ENCODE measurements around the gene LRRC8A. TPM values are rescaled to one million over a fixed set of nuclear protein-coding genes. Genes with fewer than 3 reads are reported as not detected.

Gene LRRC8A
- polyA plus RNA-seq, 1 donor from 2014 or later, result 11.6 TPM

DNA sequence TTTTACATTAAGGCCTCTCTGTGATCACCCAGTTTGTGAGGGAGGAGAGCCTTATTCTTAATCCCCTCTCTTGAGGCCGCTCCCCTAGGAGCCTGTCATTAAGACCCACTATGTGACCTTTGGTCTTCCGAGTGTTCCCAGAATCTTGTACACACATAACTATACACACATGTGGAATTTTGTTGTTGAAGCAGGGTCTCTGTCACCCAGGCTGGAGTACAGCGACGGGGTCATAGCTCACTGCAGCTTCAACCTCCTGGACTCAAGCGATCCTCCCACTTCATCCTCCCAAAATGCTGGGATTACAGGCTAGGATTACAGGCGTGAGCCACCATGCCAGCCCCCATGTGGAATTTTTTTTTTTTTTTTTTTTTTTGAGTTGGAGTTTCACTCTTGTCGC is 24.0 kb downstream of the LRRC8A start:
- H3K27ac ChIP-seq (ENCODE audit: low read length), result no peak overlapping the region
- TF ChIP-seq MXI1 (conservative IDR thresholded peaks at IDR 0.05; ENCODE audit: poor library complexity, severe bottlenecking), result no peak
- no peak for TF ChIP-seq EZH2 (IDR thresholded peaks at IDR 0.05; ENCODE audit: borderline replicate concordance, insufficient read depth, low read length, poor library complexity, severe bottlenecking)
- TF ChIP-seq, protein P1, sequence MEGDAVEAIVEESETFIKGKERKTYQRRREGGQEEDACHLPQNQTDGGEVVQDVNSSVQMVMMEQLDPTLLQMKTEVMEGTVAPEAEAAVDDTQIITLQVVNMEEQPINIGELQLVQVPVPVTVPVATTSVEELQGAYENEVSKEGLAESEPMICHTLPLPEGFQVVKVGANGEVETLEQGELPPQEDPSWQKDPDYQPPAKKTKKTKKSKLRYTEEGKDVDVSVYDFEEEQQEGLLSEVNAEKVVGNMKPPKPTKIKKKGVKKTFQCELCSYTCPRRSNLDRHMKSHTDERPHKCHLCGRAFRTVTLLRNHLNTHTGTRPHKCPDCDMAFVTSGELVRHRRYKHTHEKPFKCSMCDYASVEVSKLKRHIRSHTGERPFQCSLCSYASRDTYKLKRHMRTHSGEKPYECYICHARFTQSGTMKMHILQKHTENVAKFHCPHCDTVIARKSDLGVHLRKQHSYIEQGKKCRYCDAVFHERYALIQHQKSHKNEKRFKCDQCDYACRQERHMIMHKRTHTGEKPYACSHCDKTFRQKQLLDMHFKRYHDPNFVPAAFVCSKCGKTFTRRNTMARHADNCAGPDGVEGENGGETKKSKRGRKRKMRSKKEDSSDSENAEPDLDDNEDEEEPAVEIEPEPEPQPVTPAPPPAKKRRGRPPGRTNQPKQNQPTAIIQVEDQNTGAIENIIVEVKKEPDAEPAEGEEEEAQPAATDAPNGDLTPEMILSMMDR (IDR thresholded peaks at IDR 0.05; ENCODE audit: poor library complexity, severe bottlenecking), result no peak
- no peak for TF ChIP-seq RAD21 (conservative IDR thresholded peaks at IDR 0.05)
- no peak for TF ChIP-seq SMC3 (conservative IDR thresholded peaks at IDR 0.05; ENCODE audit: poor library complexity)

DNA sequence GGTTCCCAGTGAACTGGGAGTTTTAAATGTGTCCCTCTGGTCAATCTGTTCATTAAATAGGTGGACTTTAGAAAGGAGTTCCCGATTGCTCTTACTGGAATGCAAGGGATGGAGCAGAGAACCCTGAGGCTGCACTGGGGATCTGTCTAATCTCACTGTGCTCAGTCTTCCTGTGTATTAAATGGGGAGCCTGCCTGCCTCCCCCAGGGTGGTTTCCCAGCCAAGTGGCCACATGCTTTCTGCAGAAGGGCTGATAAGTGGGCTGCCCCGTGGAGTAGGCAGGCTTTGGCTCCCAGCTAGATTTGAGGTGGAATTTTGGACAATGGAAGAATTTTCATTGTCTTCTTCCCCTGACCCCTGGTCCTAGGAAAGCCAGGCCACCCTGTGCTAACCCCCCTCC is 24.8 kb downstream of the LRRC8A start:
- TF ChIP-seq, protein P2, sequence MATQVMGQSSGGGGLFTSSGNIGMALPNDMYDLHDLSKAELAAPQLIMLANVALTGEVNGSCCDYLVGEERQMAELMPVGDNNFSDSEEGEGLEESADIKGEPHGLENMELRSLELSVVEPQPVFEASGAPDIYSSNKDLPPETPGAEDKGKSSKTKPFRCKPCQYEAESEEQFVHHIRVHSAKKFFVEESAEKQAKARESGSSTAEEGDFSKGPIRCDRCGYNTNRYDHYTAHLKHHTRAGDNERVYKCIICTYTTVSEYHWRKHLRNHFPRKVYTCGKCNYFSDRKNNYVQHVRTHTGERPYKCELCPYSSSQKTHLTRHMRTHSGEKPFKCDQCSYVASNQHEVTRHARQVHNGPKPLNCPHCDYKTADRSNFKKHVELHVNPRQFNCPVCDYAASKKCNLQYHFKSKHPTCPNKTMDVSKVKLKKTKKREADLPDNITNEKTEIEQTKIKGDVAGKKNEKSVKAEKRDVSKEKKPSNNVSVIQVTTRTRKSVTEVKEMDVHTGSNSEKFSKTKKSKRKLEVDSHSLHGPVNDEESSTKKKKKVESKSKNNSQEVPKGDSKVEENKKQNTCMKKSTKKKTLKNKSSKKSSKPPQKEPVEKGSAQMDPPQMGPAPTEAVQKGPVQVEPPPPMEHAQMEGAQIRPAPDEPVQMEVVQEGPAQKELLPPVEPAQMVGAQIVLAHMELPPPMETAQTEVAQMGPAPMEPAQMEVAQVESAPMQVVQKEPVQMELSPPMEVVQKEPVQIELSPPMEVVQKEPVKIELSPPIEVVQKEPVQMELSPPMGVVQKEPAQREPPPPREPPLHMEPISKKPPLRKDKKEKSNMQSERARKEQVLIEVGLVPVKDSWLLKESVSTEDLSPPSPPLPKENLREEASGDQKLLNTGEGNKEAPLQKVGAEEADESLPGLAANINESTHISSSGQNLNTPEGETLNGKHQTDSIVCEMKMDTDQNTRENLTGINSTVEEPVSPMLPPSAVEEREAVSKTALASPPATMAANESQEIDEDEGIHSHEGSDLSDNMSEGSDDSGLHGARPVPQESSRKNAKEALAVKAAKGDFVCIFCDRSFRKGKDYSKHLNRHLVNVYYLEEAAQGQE (IDR thresholded peaks at IDR 0.05; ENCODE audit: borderline replicate concordance), result no peak
- TF ChIP-seq, protein P1 (IDR thresholded peaks at IDR 0.05; ENCODE audit: poor library complexity, severe bottlenecking), result no peak
- Histone ChIP-seq H4K20me1 (ENCODE audit: insufficient read depth) (no peaks in the 10 kb centered on the region), H3K79me2 (replicated peaks; ENCODE audit: insufficient read depth, low read length) (no peaks in the 10 kb centered on the region), H3K27ac (ENCODE audit: low read length) (no peak overlapping the region), H2AFZ (ENCODE audit: low read depth, low read length) (no peak overlapping the region), H3K9me3 (ENCODE audit: low read length) (no peaks in the 10 kb centered on the region), H3K4me3 (ENCODE audit: low read length) (no peak overlapping the region), H3K4me2 (ENCODE audit: low read length) (no peak overlapping the region), H3K9me2 (ENCODE audit: insufficient read depth, low read length) (no peaks in the 10 kb centered on the region), H3K36me3 (ENCODE audit: insufficient read depth, low read length) (peaks cover 6% of the 10 kb centered on the region), H3K27me3 (ENCODE audit: insufficient read depth, low read depth, low read length) (no peaks in the 10 kb centered on the region), H3F3A (ENCODE audit: insufficient read depth, low read length, poor library complexity, severe bottlenecking) (no peaks in the 10 kb centered on the region), H3K9ac (ENCODE audit: low read length) (no peak overlapping the region)

More for the DNA sequence above, 24.0 kb downstream of the LRRC8A start:
- no peaks in the 10 kb centered on the region for H3F3A ChIP-seq (ENCODE audit: insufficient read depth, low read length, poor library complexity, severe bottlenecking)
- H3K4me2 ChIP-seq (ENCODE audit: low read length), result no peak overlapping the region
- no peaks in the 10 kb centered on the region for H3K79me2 ChIP-seq (replicated peaks; ENCODE audit: insufficient read depth, low read length)
- H3K27me3 ChIP-seq (ENCODE audit: insufficient read depth, low read depth, low read length), result no peaks in the 10 kb centered on the region
- H3K9me2 ChIP-seq (ENCODE audit: insufficient read depth, low read length), result no peaks in the 10 kb centered on the region
- H3K9ac ChIP-seq (ENCODE audit: low read length), result no peak overlapping the region
- H3K36me3 ChIP-seq (ENCODE audit: insufficient read depth, low read length), result peaks cover 6% of the 10 kb centered on the region
- no peak overlapping the region for H2AFZ ChIP-seq (ENCODE audit: low read depth, low read length)
- H3K9me3 ChIP-seq (ENCODE audit: low read length), result no peaks in the 10 kb centered on the region
- no peak overlapping the region for H3K4me3 ChIP-seq (ENCODE audit: low read length)
- H4K20me1 ChIP-seq (ENCODE audit: insufficient read depth), result no peaks in the 10 kb centered on the region

All from neural cell (in vitro differentiated cells).